SKM-1 (cell line): ENCODE data around the gene NRIP2.

ENCODE experiments used
- DNase-seq: peaks from one replicate; lab custom pipeline; 2025; ENCODE audit not compliant: unreplicated experiment; lab: John Stamatoyannopoulos, UW

The NRIP2 gene

DNA sequence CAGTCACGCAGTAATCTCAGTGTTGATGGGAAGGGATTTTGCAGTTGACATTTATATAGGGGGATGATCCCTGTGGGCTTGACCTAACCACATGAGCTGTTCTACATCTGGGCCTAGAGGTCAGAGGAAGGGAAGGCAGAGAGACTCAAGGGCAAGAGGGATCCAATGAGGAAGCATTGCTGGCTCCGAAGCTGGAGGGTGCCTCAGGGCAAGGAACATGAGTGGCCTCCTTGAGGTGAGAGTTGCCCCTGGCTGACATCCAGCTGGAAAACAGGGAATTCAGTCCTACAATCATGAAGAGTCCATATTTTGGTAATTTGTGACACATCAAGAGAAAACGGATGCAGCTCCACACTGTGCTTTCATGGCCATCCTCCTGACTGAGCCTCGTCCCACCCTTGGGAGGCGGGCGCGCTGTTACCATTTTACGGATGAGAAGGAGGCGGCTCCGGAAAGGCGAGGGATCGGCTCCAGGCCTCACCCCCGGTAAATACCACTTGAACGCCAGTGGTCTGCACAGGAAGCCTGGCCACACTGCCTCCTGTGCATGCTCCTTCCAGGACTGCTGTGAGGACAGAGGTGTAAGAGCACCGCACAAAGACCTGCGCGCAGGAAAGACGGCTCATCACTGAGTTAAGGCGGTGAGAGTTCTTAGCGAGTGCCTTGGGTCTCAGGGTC lies 58.6 kb downstream of the NRIP2 start:
- no peak for DNase-seq

DNA sequence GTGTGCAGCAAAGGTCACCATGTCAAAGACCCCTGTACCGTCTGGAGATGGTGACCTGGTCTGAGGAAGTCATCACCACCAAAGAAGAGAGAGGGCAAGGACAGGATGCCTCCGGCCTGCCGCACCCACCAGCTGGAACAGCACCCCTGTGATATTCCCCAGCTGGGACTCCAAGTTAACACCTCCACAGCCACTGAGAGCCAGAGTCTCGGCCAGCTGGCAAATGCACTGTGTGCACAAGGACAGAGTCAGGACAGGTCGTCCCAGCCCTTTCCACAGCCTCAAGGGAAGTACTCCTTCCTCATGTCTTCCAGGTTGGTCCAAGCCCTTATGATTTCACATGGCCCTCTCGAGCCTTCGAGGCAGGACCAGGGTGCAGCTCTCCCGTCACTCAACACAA lies 59.4 kb downstream of the NRIP2 start:
- no peak for DNase-seq
